Right ventricle myocardium inferior (tissue), 1 donor: Measurements from ENCODE around the gene KLF2. TPM values are rescaled to one million over a fixed set of nuclear protein-coding genes. Genes with fewer than 3 reads are reported as not detected.
"Not testable (repeated sequence)": the region's sequence is repeated elsewhere in the genome, so short reads cannot be mapped to it uniquely, and the experiment has no call there.

ENCODE experiments used
- ATAC-seq: fragments of 200-7000 bp; cut with Tn5 transposase; one replicate; pipeline ENCODE4 v1.9.1; 2020; ENCODE audit warnings: mild to moderate bottlenecking, moderate library complexity
- DNase-seq: peaks from one replicate; pipeline ENCODE4 v3.0.0; 2021; ENCODE audit errors: missing footprints
- intact Hi-C: fragments of 100-400 bp; cut with DNase I; formaldehyde crosslinking; loops from one replicate; pipeline ENCODE4 v1.11.0; 2022
- total RNA-seq: library from RNA; stranded (reverse); fragmentation: NEBNext Ultra II Directional; extraction: Animal tissue kit (Norgen Biotek cat#: 25700); gene quantifications from one replicate; pipeline ENCODE4 v1.2.1, GENCODE V29; 2021
- donor health status: DM: no; HTN: yes; CAD: no; lungs with severe emphysema.

Gene KLF2
- total RNA-seq, 1 donor from 2014 or later: 73.1 TPM

DNA sequence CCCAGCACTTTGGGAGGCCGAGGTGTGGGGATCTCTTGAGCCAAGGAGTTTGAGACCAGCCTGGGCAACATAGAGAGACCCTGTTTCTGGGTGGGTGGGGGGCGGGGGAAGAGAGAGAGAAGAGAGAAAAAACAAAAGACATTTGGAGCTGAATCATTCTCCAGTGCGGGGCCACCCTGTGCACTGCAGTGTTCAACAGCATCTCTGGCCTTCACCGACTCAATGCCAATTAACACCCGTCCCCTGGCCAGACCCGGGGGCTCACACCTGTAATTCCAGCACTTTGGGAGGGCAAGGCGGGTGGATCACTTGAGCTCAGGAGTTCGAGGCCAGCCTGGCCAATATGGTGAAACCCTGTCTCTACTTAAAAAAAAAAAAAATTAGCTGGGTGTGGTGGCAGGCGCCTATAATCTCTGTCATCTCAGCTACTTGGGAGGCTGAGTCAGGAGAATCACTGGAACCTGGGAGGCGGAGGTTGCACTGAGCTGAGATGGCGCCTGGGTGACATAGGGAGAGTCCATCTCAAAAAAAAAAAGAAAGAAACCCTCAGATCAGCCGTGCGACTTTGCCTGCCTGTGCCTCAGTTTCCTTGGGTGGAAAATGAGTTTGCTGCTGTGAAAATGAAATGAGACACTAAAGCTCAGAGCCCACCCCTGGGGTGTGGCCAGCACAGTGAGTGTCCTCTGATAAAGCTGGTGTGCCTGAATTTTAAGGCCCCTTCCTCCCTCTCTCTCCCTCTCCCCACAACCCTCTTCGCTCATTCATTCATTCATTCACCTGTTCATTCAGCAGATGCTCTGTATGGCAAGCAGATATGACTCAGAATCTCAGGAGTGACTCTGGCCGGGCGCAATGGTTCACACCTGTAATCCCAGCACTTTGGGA lies 6.4 kb downstream of the KLF2 start:
- intact Hi-C loops: no loop called here
- no peak for ATAC-seq
- DNase-seq: no peak

DNA sequence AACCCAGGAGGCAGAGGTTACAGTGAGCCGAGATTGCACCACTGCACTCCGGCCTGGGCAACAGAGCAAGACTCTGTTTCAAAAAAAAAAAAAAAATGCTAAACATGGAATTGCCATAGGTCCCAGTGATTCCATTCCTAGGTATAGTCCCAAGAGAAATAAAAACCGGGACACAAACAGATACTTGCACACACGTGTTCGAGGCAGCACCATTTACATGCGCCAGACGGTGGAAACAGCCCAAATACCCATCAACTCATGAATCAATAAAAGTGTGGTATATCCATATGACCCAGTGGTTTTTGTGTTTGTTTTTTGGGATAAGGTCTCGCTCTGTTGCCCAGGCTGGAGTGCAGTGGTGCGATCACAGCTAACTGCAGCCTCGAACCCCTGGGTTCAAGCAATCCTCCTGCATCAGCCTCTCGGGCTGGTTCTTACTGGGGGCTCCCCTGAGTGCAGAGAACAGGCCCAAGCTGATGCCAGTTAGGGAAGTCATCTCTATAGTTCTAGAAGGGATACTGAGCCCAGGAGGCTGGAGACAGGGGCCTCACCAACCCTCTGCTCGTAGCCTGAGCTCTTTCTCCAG lies 8.5 kb downstream of the KLF2 start:
- no peak for ATAC-seq
- DNase-seq: no peak
- intact Hi-C loops: no loop called here

DNA sequence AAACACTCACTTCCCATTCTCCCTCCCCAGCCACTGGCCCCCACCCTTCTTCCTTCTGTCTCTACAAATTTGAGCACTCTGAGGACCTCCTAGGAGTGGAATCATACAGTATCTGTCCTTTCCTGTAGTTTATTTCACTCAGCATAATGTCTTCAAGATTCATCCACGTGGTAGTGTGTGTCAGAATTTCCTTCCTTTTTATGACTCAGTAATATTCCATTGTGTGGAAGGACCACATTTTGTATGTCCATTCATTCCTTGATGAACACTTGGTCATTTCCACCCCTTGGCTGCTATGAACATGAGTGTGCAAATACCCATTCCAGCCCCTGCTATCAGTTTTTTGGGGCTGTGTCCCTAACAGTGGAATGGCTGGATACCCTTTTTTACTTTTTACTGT lies 9.8 kb downstream of the KLF2 start:
- no peak for DNase-seq
- no peak for ATAC-seq
- intact Hi-C loops: no loop called here

DNA sequence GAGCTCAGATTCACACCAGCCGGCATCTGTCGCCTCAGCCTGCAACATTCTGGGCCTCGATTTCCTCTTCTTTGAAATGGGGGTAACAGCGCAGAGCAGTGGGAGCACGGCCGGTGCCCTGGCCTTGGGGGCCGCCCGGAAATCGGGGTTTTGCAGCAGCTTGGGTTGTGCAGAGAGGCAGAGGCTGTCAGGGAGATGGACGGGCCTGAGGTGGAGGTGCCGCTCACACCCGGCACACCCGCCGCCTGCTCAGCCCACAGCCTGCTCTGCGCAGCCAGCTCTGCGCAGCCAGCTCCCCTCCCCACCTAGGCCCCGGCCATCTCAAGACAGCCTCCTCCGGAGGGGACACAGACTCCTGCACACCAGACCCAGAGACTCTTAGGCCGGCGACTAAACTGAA lies 10.6 kb downstream of the KLF2 start:
- intact Hi-C loops: no loop called here
- ATAC-seq: no peak
- no peak for DNase-seq

DNA sequence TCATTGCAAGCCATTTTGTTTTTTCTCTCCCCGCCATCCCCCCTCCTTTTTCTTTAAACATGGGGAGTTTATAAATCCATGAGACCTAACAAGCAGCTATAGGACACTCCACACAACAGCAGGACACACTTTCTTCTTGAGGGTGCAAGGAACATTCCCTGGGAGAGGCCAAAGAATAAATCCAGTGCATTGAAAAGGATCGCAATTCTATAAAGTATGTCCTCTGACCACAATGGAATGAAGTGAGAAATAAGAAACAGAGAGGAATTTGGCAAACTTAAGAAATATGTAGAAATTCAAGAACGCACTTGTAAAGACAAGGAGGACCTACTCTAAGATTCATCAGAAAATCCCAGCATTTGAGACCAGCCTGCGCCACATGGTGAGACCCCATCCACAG lies 11.9 kb downstream of the KLF2 start:
- DNase-seq (no peak), ATAC-seq (no peak)
- intact Hi-C loops: no loop called here

DNA sequence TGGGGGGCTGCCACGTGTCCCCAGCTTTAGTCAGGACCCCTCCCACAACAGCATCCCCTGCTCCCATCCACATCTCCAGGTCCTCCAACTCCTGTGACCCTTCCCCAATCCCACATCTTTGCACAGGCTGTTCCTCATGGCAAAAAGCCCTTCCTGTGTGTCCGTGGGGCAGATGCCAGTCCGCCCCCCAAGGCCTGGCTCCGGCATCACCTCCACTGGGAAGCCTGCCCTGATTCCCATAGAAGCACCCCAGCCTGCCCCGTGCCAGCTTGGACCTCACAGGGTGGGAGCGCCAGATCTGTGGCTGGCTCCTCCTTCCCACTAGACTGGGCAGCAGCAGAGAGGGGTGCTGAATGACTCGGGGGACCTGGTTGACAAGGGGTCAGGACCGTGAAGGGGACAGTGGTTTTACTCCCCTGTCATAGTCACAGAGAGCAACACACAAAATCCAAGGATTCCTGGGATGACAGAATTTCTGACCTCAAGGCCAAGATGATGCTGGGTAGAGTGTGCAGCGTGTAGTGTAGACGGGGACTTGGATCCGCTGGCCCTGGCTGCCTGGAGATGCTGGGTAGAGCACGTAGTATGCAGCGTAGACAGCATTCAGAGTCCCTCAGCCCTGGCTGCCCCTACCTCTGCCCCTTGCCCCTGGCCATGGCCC lies 13.3 kb downstream of the KLF2 start:
- intact Hi-C loops: no loop called here
- no peak for ATAC-seq
- no peak for DNase-seq

DNA sequence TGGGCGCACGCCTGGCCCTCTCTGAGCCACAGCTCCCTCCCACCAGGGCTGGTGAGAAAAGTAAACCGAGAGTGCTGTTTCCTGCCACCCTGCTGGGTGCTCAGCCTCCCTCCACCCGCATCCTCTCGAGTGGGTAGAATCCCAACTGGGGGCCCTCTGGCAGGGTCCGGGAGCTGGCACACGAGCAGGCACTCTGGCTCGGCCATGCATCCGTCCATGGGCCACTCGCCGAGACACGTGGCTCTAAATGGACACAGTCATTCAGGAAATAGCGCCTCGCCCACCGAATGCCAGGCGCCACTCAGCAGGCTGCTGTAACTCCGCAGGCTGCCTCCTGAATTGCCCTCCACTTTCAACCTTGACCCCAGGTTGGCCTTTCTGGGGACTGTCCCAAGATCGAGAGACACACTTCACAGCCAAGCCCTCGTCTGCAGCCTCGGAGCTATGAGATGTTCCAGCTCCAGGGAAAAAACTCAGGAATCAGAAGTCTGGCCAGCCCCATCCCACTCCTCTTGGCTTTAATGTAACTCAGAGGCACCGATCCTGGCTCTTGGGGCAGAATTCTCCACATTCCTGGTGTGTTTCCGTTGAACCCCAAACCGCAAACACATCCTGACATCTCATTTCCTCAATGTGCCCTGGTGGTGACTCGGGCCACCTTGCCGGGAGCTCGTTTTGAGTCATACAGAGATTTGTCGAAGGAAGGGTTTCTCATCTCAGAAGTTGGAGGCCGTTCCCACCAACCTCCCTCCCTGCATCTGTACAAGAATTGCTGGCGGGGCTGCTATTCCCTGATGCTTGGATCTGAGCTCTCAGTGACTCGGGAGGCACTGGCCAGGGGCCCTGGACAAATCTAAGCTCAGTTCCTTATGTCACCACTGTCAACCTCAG lies 14.1 kb downstream of the KLF2 start:
- intact Hi-C loops: no loop called here
- no peak for DNase-seq
- peak; percentile 13 for ATAC-seq

DNA sequence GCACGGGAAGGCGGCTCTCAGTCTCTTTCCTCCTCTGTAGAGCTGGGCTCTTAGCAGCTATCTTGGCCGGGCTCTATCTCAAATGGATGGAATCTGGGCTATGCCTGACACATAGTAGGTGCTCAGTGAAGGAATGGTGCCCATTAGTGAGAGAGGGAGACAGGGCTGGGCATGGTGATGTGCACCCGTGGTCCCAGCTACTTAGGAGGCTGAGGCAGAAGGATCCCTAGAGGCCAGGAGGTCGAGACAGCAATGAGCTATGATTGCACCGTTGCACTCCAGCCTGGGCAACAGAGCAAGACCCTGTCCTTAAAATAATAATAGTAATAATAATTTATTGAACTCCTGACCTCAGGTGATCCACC lies 14.7 kb downstream of the KLF2 start:
- intact Hi-C loops: no loop called here
- no peak for ATAC-seq
- no peak for DNase-seq

DNA sequence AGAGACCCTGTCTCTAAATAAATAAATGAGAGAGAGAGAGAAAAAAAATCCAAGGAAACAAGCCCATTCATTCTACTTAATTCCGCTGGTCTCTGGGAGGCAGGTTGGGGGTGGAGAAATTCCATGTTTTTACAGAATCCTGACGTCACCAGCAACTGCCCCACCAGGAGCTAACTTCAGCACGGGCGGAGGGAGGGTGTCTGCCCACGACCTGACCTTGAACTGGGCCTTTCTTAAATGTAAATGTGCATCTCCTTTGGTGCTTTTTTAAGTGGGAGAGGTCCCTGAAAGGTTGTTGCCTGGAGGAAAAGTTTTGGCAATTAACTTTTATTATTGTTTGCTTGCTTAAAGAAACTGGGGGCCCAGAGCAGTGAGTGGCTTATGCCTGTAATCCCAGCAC lies 15.5 kb downstream of the KLF2 start:
- DNase-seq: no peak
- intact Hi-C loops: no loop called here
- no peak for ATAC-seq

DNA sequence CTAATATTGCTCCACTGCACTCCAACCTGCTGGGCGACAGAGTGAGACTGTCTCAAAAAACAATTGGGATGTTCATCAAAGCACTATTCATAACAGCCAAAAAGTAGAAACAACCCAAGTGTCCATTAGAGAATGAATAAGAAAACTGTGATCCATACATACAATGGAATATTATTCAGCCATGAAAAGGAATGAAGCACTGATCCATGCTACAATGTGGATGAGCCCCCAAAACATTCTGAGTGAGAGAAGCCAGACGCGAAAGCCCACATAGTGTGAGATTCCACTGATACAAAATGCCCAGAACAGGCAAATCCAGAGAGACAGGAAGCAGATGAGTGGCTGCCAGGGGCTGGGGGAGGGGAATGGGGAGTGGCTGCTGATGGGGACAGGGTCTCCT lies 16.0 kb downstream of the KLF2 start:
- intact Hi-C loops: no loop called here
- DNase-seq: no peak
- ATAC-seq: no peak

DNA sequence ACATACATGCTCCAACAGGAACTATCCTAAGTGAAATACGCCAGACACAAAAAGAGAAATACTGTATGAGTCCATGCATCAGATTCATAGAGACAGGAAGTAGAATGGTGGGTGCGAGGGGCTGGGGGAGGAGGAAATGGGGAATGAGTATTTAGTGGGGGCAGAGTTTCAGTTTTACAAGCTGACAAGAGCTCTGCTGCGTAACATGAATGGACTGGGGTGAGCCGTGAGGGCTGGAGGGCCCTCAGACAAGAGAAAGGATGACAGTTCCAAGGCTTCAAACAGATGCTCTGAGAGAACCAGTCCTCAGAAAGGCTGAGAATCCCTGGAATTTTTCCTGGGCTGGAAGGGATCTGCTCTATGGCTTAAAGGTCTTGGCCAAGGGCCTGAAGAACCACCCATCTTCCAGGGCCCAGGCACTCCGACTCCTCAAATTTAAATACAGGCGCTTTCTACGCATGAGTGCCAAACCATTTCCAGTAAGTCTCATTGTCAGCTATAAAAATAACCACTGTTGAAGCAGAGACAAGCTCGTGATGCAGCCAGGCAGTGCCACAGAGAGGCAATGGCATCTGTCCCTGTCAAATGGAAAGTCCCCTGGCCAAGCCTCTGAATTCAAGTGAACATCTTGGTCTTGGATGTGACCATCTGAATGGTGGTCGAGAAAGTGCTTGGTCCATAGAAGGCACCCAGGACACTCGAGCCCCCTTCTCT lies 17.5 kb downstream of the KLF2 start:
- DNase-seq (no peak), ATAC-seq (peak; percentile 75)
- intact Hi-C loops: loop anchor here (2.0 kb wide), 2 partner anchors 17 to 41 kb away; partner anchors contain the start of gene KLF2

DNA sequence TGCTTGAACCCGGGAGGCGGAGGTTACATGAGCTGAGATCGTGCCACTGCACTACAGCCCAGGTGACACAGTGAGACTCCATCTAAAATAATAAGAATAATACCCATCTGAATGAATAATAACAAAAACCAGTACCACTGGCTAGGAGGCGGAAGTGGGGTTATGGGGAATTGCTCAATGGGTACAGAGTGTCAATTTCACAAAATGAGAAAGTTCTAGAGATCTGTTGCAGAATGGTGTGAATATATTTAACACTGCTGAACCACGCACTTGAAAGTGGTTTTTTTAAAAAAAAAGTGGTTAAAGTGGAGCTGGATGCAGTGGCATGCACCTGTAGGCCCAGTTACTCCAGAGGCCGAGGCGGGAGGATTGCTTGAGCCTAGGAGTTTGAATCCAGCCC lies 18.5 kb downstream of the KLF2 start:
- intact Hi-C loops: loop anchor here (2.0 kb wide), 2 partner anchors 18 to 40 kb away; partner anchors contain the start of gene KLF2
- DNase-seq (no peak), ATAC-seq (no peak)

DNA sequence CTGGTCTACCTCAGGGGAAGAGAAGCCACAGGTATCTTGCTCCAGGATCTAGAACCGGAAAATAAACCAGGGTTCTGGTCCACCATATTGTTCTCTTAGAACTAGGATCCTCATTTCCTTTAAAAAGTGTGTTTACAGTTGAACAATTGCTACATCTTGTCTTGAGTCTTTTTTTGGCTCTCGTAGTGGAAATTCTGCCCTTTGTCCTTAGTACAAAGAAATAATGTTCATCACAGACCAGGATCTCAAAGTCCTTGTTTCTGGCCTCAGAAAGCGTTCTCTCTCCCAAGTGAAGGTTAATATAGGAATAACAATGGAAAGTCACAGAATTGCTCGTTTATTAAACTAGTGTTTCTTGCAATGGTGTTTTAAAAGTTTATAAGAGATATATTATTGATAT lies 20.8 kb downstream of the KLF2 start:
- no peak for ATAC-seq

DNA sequence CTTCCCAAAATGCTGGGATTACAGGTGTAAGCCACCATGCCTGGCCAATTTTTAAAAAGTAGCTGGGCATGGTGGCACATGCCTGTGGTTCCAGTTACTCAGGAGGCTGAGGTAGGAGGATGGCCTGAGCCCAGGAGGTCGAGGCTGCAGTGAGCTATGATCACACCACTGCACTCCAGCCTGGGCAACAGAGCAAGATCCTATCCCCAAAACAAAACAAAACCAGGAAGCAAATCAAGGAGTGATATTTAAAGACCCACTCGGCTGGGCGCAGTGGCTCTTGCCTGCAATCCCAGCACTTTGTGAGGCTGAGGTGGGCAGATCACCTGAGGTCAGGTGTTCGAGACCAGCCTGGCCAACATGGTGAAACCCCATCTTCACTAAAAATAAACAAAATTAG lies 22.5 kb downstream of the KLF2 start:
- ATAC-seq, DNase-seq, intact Hi-C loops: not testable (repeated sequence)

More for the DNA sequence above, 20.8 kb downstream of the KLF2 start:
- no peak for DNase-seq
- intact Hi-C loops: no loop called here

DNA sequence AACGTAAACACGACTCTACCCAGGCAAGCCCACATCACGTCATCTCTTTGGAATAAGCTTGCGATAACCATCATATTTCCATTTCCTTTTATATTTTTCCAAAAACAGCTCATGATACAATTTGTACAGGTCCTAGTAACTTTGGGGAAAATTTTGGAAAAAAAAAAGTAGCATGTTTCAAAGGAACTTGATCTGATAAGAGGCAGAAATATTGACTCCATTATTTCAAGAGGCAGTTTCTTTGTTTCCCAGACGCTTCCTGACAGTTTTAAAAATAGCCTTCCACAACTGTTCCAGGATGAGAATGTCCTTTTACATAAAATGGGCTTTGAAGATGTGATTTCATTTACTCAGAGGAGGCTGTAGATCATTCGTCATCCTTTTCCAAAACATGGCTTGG lies 23.1 kb downstream of the KLF2 start:
- DNase-seq (no peak), ATAC-seq (no peak)
- intact Hi-C loops: loop anchor here (1.0 kb wide), 1 partner anchor 35 kb away; no protein-coding TSS in a partner anchor

DNA sequence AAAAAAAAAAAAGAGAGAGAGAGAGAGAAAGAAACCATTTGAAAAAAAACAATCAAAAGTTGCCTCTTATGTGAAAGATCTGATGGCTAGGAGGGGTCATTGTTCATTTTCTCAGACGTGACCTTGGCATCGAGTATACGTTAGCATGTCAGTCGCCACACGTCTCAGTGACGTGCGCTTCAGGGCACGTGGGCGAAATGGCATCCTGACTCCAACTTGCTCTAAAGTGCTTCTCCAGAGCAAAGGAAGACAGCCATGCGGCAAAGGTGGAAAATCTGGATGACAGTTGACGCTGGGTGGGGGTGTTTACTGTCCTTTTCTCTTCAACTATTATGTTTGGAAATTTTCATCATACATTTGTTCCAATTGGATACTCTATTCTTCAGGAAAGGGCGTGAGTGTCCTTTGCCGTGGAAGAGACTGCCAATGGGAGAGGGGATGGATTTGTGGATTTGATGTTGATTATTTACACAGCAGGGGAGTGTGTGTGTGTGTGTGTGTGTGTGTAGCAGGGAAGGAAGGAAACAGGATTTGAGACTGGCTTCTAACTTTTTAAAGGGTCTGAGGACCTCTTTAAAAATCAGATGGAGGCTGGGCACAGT lies 25.0 kb downstream of the KLF2 start:
- DNase-seq (peak; percentile 18), ATAC-seq (peak; percentile 23)
- intact Hi-C loops: no loop called here

DNA sequence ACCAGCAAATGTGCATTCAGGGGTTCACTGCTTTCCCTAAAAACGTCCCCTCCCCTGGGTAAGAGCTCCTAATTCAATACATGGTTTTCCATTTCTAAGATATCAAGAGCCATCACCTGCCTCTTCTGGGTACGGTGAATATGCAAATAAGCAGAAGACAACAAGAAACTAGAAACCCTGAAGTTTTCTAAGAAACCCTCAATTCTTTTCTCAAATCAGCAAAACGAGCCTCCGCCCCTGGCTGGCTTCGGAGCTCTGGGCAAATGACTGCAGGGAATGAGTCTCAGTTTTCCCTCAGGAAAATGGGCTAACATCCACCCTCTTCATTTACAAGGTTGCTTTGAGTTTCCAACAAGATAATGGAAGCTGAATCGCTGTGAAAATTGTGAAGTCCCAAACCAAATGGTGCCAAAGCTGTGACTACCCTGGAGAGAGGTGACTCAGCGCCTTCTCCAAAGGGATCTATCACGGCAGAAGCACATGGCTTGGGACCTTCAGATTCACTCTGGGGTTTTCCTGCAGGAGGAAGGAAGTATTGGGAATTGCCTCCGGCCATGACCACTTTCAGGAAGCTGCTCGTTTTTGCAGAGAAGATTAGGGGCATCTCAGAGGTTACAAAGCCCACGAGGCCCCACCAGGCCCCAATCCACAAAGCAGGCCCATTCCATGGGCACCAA lies 26.6 kb downstream of the KLF2 start:
- no peak for ATAC-seq

More for the DNA sequence above, 26.6 kb downstream of the KLF2 start:
- intact Hi-C loops: no loop called here
- DNase-seq: peak; percentile 30
